DMS53 treated with DMSO at 0.1 percent for 48 hours (cell line): ENCODE data around the gene SEMA6D.

Source experiments
- DNase-seq: peaks from one replicate; lab custom pipeline; 2025; ENCODE audit not compliant: unreplicated experiment; lab: John Stamatoyannopoulos, UW

SEMA6D gene

DNA sequence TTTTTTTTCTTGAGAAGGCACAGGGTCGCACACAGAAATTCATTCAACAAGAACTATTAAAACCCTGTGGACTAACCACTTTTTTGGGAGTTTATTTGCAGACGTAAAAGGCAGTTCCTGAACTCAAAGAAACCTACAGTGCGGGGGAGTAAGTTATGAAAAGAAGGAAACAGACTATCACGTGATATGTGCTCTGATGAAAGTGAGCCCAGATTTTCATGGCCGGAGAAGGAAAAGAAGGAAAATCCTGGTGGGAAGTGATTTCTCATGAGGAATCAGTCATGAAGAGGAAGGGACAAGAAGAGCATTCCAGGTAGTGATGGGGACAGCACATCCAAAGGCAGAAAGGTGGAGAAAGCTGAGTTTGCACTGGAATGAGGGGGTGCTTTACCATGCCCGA lies 26.1 kb downstream of the SEMA6D start:
- no peak for DNase-seq

DNA sequence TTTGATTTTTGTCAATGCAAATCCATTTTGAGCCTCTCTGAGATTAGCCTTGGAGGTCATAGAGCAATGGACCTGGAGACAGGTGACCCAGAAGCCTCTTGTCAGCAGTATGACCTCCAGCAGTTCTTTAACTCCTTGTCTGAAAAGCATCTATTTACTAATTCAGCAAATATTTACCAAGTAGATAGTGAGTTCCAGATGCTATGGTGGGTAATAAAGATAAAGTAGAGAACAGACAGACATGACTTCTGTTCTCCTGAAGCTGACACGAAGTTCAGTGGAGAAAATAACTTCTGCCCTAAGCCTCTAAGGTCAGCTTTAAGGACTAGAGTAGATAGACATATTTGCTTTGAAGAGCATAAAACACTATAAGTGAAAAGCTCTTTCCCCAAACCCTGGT lies 26.6 kb downstream of the SEMA6D start:
- no peak for DNase-seq

DNA sequence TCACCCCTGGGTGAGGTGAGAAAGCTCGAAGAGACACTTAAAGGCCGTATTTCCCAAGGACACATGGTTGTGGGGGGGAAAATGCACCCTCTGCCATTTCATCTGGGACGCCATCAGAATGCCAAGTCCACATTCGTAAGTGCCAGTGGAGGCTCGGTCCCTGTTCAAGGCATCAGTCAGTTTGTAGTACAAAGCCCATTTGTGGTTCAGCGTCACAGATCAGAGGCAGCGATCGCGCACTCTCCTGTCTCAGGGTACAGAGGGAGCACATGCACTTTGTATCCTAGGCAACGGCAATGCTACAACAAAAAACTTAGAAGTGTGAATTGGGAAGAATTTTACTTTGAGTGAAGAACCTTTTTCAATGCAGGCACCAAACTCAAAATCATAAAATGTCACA lies 27.2 kb downstream of the SEMA6D start:
- DNase-seq: no peak

DNA sequence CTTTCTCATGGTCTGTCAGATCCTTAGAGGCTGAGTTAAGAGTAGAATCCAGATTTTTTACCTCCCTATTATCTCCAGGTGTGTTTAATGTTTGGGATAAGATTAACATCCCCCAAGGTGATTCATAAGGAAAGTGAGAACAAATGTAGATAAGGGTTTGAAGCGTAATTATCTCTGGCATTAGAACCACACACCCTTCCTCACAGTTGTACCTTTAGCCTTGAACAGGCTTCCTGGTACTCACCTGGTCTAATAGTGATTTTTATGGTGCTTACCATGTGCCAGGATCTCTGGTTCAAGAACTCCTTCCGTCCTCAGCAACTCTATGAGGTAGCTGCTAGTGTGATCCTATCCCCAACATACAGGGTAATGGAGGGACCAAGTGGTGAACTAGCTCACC lies 27.7 kb downstream of the SEMA6D start:
- no peak for DNase-seq

DNA sequence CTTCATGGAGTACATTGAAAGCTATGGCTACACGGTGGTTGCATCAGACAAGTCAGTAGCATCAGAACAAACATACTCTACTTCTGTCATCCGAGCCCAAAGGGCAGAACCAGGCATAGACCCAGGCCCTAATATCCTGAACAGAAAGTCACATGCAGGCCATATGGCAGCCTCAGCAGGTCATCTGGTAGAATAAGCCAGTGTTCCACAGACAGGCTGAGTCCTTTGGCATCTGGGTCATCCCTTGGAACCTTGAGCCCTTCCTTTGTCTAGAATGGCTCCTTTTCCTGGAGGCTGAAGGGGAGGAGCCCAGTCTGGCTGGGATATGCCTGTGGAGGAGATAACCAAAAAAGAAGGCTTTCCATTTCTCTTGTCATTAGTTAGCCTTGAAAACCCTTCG lies 29.2 kb downstream of the SEMA6D start:
- no peak for DNase-seq

DNA sequence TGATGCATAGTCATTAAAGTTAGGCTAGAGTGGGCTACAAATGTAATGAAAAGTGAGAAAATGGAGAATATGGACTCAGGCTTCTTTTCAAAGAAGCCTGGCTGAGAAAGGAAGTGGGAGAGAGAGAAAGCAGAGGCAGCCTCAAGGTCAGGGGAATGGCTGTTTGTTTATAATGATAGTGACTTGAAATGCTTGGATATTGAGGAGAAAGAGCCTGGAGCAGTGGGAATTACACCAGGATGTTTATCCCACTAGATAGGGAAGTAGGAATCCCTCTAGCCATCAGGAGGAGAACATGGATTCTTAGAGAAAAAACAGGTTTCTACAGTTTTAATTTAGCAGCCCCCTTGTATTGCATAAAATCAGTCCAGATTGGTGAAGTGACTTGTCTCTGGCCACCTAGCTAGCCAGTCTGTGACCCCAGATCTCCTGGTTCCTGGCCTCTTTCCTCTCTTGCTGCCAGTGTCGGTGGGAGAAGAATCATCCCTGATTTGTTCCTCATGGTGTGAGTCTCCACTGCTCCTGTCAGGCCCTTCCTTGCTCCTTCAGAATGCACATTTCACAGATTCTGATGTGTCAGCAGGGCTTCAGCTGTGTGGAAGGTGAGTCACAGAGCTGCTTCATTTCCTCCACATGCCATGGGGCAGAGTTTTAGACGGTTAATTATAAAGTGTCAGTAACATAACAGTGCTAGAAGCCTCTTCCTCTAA lies 32.9 kb downstream of the SEMA6D start:
- no peak for DNase-seq

DNA sequence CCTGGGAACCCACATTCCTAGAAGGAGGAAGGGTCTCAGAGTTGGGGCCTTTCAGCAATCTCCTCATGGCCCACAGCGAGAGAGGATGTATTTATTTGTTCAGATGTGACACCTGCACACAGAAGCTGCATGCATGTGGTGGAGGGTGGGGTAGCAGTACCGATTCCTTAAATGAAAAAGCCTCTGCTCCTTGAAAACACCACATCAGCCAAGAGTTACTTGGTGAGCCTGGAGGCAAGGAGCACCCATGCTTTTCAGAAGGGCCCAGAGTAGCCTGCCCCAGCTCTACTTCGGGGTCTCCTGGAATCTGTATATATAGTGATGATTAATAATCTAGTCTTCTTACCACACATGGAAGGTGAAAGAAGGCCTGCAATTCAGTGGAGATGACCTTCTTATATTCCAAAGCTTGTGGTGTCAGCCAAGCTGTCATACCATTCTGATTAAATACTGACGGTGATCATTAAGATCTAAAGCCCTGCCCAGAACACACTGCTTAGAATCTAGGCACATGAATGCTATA lies 33.5 kb downstream of the SEMA6D start:
- no peak for DNase-seq

DNA sequence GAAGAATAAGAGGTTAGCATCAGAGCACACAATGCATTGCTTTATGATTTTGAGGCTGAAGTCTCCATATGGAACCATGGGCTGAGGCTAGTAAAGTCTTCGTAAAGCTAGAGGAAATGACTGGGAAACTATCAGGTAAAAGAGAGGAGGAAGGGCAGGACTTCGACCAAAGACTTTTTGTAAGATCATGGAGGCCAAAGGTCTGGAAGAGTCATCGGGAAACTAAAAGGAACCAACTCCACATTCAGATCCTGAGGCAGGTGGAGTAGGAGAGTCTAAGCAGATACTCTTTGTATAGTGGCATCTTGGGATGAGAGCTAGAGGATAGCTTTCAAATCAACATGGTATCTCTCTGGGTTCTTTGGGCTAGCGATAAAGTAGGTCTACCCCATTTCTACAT lies 36.3 kb downstream of the SEMA6D start:
- no peak for DNase-seq

DNA sequence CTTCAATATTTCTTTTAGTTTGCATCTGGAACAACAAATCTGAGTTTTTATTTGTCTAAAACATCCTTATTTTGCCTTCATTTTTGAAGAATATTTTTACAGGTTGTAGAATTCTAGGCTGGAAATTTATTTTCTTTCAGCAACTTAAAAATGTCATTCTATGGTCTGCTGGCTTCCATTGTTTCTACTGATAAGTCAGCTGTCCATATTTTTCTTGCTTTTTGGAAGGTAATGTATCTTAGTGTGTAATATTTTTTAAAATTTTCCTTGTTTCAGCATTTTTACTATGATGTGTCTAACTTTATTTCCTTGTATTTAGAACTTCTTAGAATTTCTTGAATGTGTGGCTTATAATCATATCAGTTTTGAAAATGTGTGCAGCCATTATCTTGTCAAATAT lies 37.0 kb downstream of the SEMA6D start:
- no peak for DNase-seq

DNA sequence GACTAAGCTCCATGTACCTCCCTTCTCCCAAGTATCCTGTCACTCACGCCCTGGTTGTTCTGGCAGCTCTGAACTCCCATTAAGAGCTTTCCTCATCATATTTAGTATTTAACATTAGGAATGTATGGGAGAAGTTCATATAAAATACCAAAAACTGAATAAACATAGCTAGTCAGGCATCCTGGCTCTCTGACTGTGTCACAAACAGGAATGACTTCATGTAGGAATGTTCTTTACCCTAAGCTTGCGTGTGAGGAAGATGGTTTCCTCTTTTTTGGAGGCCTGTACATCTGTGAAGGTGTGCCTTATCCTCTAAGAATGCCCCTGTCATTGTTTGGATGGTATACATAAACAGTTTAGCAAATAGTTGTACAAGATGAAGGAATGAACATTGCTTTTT lies 38.6 kb downstream of the SEMA6D start:
- DNase-seq: no peak

DNA sequence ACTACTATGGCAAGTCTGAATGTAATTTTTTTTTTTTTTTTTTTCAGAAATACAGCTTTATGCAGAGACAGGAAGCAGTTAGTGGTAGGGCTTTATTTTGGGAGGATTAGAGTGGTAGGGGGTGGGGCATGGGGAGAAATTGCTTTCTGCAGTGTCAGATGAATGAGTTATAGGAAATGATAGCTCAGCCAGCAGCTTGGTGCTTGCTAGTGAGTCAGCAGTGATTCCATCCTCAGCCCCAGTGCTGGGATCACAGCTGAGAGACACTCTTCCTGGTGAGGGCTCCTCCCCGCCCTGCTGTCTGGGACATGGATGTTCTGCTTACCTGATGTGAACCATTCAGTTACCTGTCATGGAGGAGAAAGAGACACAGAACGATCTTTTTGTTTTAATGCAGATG lies 39.6 kb downstream of the SEMA6D start:
- no peak for DNase-seq

DNA sequence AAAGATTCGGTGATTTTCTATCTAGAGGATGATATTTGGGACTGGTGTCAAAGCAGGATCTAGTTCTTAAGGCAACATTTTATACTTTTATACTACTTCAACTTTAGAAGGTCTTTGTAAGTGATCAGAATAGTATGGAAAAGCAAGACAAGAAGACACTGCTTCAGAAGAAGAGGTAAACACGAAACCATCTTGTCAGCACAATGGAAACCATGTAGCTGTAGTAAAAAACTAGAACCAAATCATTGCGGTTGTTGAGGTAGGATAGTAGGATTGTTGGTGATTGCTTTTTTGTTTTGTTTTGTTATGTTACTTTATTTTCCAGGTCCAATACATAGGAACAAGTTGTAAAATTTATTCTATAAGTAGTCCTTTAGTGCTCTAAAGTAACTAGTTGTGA lies 40.0 kb downstream of the SEMA6D start:
- no peak for DNase-seq

DNA sequence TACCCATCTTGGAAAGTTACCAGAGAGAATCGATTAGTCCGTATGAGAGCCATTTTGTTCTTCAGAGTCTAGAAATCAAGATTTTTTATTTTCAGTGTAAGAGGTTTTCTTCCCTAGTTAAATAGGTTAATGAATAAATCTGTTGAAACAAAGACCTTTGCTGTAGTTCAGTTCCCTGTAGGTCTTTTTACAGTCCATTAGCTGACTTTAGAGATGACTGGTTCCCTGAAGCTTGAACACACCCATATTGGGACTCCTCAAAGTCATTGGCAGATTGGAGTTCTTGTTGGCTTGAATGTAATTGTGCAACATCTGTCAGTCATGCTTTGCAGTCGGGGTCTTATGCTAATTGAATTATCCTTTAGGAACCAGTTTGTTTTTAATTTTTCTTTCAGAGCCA lies 45.3 kb downstream of the SEMA6D start:
- no peak for DNase-seq

DNA sequence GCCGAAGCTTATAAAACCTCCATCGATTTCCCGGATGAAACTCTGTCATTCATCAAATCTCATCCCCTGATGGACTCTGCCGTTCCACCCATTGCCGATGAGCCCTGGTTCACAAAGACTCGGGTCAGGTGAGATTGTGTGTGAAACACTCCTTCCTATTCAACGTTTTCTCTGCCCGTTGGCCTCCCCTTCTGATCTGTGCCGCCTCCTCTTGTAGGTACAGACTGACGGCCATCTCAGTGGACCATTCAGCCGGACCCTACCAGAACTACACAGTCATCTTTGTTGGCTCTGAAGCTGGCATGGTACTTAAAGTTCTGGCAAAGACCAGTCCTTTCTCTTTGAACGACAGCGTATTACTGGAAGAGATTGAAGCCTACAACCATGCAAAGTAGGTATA lies 47.4 kb downstream of the SEMA6D start:
- no peak for DNase-seq

DNA sequence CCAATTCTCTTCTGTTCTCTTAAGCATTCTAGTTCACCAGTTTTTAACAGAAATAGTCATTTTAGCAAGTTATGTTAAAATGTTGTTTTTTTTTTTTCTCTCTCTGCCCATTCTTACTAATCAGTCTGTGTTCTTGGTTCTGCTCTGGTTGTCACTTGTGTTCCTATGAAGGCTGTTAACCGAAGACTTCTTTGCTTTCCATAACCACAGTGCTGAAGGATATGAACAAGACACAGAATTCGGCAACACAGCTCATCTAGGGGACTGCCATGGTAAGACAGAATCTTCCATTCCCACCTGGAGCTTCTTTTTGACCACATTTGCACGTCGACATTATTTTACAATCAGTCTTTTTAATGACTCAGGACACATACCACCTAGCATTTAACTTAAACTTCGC lies 49.1 kb downstream of the SEMA6D start:
- DNase-seq: no peak

DNA sequence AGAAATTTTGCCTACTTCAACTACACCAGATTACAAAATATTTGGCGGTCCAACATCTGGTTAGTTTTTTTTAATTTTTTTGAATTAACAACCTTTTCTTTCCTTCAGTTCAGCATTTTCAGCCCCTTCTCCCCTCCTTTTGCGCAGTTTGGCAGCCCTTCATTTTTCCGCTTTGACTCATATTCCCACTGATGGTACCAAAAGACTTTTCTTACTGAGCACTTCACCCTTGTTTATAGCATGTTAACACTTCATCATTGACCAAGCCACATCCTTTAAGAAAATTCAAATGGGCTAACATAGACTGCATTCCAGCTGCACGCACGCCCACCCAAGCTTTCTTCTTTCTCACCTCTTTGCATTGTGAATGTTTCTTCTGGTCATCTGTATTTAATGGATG lies 49.7 kb downstream of the SEMA6D start:
- DNase-seq: no peak

DNA sequence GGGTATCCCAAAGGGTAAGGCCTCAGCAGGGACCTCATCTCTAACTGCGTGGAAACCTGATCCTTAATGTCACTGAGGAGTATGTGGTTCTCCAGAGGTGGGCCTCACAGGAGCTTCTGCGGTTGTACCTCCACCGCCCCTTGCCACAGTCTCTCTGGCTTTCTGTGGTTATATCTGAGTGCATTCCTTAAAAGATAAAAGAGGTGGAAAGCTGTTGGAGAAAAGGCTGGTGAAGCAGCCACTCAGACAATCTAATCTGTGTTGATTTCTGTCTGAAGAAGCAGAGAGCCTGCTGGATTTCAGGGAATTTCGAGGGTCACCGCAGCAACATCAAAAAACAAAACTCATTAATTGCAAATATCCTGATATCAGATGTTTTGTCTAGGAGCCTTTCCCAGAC lies 51.4 kb downstream of the SEMA6D start:
- no peak for DNase-seq

DNA sequence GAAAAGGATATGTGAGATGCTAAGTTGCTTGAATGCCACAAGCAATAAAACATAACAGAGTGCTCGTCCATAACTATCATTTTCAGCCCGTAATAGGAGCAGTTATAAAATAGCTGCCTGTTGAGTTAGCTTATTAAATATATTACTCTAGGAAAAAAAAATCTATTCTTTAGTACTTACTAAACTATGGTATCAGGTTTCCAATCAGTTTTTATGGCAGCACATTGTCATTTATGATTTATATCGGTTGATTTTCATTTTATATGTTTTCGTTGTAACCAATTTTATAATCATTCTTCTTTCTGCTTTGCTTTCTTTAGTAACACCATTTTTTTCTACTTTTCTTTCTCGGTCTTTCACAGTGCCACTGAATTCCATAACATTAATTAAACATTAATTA lies 51.9 kb downstream of the SEMA6D start:
- no peak for DNase-seq

DNA sequence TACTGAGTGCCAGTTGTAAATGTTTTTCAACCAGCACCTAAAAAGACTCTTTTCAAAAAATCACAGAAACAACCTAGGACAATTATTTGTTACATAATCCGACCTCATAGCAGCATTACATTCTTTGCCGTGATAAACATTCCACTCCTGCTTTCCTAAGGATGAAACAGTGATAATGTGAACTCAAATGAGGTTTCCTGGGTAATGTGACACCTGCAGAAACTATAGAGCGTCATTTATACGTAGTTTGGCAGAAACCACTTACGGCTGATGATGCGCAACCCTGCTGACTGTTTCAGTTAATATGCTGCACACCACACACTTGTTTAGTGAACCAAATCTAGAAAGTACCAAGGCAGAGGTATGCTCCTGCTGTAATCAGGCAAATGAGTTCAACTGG lies 55.8 kb downstream of the SEMA6D start:
- DNase-seq: no peak

DNA sequence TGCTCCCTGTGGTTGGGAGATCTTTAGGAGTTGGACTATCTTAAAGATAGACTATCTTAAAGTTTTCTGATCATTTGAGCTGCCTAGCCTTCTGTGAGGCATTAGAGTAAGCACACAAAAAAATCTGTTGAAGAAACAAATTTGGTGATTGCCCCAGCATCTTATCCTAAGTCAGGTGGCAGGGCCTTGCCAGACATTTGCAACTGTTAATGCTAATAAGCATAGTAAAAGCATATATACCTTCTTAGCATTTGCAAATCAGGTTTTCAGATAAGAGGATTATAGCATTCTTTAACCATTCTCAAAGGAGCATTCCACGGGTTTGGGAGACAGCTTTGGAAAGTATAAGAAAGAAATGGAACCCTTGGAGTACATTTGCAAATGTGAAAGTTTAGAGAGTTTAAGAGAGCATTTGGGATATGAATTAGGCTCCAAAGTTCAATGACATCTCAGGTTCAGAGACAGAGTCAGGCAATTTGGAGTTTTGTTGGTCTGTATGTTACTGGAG lies 61.0 kb downstream of the SEMA6D start:
- DNase-seq: no peak

DNA sequence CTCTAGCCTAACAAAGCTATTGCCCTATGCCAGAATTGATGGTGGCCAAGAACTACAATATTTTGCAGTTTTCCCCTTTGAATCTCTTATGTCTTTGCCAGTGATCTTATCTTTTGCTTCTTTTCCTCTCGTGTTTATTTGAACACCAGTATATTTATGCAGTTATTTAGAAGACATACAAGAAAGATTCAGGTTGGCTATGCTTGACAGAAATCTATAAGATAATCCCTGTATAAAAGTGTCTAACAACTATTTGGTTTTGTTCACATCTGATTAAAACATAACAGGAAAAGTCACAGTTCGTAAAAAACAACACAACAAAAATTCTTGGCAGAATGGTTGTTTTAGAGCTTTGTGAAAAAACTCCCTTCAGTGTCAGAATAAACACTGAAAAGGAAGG lies 63.7 kb downstream of the SEMA6D start:
- no peak for DNase-seq

DNA sequence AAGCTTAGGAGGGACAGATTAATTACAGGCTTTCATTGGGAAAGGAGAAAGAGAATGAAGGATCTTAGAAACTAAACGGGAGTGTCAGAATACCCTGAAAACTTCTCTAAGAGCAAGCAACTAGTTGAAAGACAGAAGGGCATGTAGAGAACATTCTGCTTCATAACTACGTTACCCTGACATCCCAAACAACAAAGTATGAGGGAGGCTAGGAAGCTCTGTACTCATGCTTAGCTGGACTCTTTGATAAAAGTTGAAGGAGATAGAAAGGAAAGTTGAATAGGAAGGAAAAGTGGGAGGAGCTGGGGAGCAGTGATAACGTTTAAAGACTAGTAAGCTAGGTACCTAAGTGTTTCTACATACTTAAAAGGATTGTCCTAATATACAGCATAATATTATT lies 64.2 kb downstream of the SEMA6D start:
- no peak for DNase-seq

DNA sequence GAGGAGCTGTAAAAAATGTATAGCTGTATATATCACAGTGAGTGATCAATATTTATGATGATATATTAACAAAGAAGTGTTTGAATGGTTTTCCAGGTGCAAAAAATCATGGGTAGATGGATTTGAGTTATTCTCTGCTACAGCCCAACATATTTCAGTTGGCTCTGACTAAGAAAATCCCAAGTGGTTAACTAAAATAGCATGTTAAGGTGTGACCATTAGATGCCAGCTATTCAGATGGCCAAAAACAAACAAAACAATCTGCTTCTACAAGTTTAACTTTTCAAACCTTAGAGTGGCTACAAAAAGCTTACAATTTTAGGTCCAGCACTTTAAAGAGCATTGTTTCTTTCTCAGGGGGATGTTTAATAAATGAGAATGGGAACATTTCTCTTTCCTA lies 67.5 kb downstream of the SEMA6D start:
- no peak for DNase-seq
